ENCODE data around the gene SLC22A12. TPM values are rescaled to one million over a fixed set of nuclear protein-coding genes. Genes with fewer than 3 reads are reported as not detected.

The SLC22A12 gene
- total RNA-seq, 2 donors from 2014 or later = not detected

DNA sequence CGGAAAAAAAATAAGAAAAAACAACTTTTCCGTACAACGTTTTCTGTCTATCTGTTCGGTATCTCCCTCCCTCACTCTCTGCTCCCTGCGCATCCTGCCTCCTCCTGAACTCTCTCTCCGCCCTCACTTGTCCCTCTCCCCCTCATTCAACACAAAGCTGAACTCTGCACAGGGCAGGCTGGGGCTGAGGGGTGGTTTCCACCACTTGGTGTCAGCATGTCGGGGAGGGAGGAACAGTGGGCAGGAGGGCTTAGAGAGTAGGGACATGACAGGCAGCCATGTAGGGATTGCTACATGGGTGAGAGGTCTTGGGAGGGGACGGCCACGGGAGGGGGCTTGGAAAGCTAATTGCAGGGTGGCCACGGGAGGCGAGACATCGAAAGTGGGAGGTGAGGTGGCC lies 17.6 kb downstream of the SLC22A12 start:
- TF ChIP-seq, protein P1, sequence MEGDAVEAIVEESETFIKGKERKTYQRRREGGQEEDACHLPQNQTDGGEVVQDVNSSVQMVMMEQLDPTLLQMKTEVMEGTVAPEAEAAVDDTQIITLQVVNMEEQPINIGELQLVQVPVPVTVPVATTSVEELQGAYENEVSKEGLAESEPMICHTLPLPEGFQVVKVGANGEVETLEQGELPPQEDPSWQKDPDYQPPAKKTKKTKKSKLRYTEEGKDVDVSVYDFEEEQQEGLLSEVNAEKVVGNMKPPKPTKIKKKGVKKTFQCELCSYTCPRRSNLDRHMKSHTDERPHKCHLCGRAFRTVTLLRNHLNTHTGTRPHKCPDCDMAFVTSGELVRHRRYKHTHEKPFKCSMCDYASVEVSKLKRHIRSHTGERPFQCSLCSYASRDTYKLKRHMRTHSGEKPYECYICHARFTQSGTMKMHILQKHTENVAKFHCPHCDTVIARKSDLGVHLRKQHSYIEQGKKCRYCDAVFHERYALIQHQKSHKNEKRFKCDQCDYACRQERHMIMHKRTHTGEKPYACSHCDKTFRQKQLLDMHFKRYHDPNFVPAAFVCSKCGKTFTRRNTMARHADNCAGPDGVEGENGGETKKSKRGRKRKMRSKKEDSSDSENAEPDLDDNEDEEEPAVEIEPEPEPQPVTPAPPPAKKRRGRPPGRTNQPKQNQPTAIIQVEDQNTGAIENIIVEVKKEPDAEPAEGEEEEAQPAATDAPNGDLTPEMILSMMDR (IDR thresholded peaks at IDR 0.05) = no peak
- TF ChIP-seq POLR2A (IDR thresholded peaks at IDR 0.05) = no peak
- ATAC-seq (no peak), DNase-seq (no peak)
- Histone ChIP-seq H3K36me3 (replicated peaks in 1 of 2; ENCODE audit: insufficient read depth in 1 of 2, low read depth in 2 of 2) (no peaks in the 10 kb centered on the region), H3K27me3 (no peaks in the 10 kb centered on the region), H3K4me1 (no peaks in the 10 kb centered on the region), H3K9me3 (no peaks in the 10 kb centered on the region), H3K27ac (no peak overlapping the region), H3K4me3 (no peak overlapping the region)
- intact Hi-C loops (cut with DNase I) = no loop called here
- WGBS, 2 donors = 74 to 76% methylated on average over 12 of the region's 12 CpGs

DNA sequence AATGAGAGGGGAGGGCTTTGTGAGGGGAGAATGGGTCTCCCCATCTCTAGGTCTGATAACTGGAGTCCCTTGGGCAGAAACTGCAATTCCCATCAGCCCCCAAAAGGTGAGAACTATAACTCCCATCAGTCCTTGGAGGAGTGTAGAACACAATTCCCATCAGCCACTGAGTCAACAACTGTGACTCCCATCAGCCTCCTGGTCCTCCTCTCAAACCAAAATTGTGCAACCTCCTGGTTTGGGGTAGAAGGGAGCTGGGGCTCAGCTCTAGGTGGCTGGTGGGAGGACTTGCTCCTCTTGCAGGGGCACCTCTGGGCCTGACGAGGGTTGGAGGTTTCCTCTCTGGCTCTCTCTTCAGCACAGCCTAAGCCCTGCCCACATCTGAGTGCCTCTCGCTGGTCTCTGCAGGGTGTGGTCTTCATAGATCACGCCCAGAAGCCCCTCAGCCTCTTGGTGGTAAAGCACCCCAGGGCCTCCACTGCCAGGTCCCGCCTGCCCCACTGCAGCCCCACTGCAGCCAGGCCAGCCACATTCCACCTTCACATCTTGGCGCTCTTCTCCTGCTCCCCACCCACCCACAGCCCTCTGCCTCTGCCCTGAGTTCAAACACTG lies 18.5 kb downstream of the SLC22A12 start:
- TF ChIP-seq, protein P1 (IDR thresholded peaks at IDR 0.05) = no peak
- no peak for TF ChIP-seq POLR2A (IDR thresholded peaks at IDR 0.05)
- intact Hi-C loops (cut with DNase I) = no loop called here
- Histone ChIP-seq H3K27me3 (no peaks in the 10 kb centered on the region), H3K4me3 (no peak overlapping the region), H3K9me3 (no peaks in the 10 kb centered on the region), H3K27ac (no peak overlapping the region), H3K36me3 (replicated peaks in 1 of 2; ENCODE audit: insufficient read depth in 1 of 2, low read depth in 2 of 2) (no peaks in the 10 kb centered on the region), H3K4me1 (no peaks in the 10 kb centered on the region)
- no peak for ATAC-seq
- no peak for DNase-seq
- WGBS, 2 donors = 83% methylated on average over 5 of the region's 5 CpGs

DNA sequence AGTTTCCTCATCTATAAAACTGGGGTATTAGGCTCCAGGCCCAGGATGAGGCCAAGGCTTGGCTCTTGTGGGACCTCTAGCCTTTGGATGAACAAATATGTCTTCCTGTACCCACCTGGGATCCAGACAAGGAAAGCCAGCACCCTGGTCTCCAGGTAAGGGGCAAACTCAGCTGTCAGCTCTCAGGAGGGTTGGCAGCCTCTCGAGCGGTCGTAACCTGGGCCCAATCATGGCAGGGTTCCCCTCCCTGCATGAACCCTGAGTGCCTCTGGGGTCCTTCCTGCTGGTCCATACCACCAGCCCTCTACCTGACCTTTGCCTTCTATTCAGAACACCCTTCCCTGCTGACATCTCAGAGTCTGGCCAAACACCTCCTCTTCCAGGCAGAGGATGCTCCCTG lies 19.6 kb downstream of the SLC22A12 start:
- Histone ChIP-seq H3K9me3 (no peaks in the 10 kb centered on the region), H3K4me3 (no peak overlapping the region), H3K27me3 (no peaks in the 10 kb centered on the region), H3K4me1 (no peaks in the 10 kb centered on the region), H3K36me3 (replicated peaks in 1 of 2; ENCODE audit: insufficient read depth in 1 of 2, low read depth in 2 of 2) (no peaks in the 10 kb centered on the region), H3K27ac (no peak overlapping the region)
- TF ChIP-seq, protein P1 (IDR thresholded peaks at IDR 0.05) = no peak
- TF ChIP-seq POLR2A (IDR thresholded peaks at IDR 0.05) = no peak
- intact Hi-C loops (cut with DNase I) = no loop called here
- no peak for DNase-seq
- no peak for ATAC-seq
- 100% methylated on average over 1 to 3 of the region's 3 CpGs for WGBS, 2 donors

DNA sequence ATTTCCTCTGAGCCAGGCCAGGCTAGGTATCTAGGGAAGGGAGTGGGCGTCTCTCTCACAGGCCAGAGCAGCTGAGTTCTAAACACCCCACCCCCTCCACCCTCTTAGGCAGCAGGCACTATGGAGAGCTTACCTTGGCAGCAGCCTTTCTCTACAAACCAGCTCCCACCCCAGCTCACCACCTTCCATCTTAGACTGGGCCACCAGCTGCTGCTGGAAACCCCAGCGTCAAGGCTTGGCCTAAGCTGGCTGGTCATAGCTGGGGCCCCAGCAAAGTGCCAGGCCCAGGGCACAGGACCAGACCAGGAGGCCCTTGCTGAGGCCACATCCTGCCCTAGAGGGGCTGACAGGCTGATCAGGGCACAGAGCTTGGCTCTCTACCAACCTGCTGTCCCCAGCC lies 20.2 kb downstream of the SLC22A12 start:
- Histone ChIP-seq H3K4me1 (no peaks in the 10 kb centered on the region), H3K27ac (no peak overlapping the region), H3K36me3 (replicated peaks in 1 of 2; ENCODE audit: insufficient read depth in 1 of 2, low read depth in 2 of 2) (no peaks in the 10 kb centered on the region), H3K4me3 (no peak overlapping the region), H3K27me3 (no peaks in the 10 kb centered on the region), H3K9me3 (no peaks in the 10 kb centered on the region)
- DNase-seq (no peak), ATAC-seq (no peak)
- WGBS, 2 donors = 78 to 100% methylated on average over 1 to 2 of the region's 2 CpGs
- intact Hi-C loops (cut with DNase I) = no loop called here
- TF ChIP-seq POLR2A (IDR thresholded peaks at IDR 0.05) = no peak
- TF ChIP-seq, protein P1 (IDR thresholded peaks at IDR 0.05) = no peak
